DND-41 (cell line): ENCODE measurements around the gene PLD2.

Experiments used
- ATAC-seq: fragments of 200-7000 bp; cut with Tn5 transposase; 3 replicates; pipeline ENCODE4 v1.9.1; 2021; ENCODE audit warnings: low read depth; ENCODE audit not compliant: insufficient read depth
- DNase-seq: peaks from one replicate; pipeline ENCODE4 v3.0.0-alpha.2; 2020
- H2AFZ ChIP-seq: 2 replicates; pipeline ENCODE4 v1.6.0; 2012; ENCODE audit warnings: low read depth, low read length
- H3K27ac ChIP-seq: 2 replicates; pipeline ENCODE4 v1.5.1; 2012; ENCODE audit warnings: low read length, inconsistent platforms
- H3K27me3 ChIP-seq: fragments of 200-600 bp; sonication (generic); 2 replicates; pipeline ENCODE4 v1.6.0; 2012; ENCODE audit warnings: low read length, mild to moderate bottlenecking, inconsistent platforms; ENCODE audit not compliant: insufficient read depth, poor library complexity
- H3K36me3 ChIP-seq: 2 replicates; pipeline ENCODE4 v1.5.1; 2012; ENCODE audit warnings: low read length, inconsistent platforms; ENCODE audit not compliant: insufficient read depth
- H3K4me1 ChIP-seq: 2 replicates; pipeline ENCODE4 v1.5.1; 2012; ENCODE audit warnings: mild to moderate bottlenecking, low read length; ENCODE audit not compliant: insufficient read depth
- H3K4me2 ChIP-seq: 2 replicates; pipeline ENCODE4 v1.6.0; 2012; ENCODE audit warnings: mild to moderate bottlenecking, moderate library complexity, low read length, inconsistent platforms; ENCODE audit not compliant: insufficient read depth
- H3K4me3 ChIP-seq, 2 experiments: fragments of 200-600 bp in 1 of 2; shearing (Covaris generic) in 1 of 2; 2 replicates each; pipeline ENCODE4 v1.5.1; 2012 to 2016; ENCODE audit warnings: inconsistent platforms in 2 of 2, low read length in 2 of 2, mild to moderate bottlenecking in 2 of 2, low read depth in 1 of 2, moderate library complexity in 1 of 2
- H3K79me2 ChIP-seq: 2 replicates; pipeline ENCODE4 v1.6.0; 2012; ENCODE audit warnings: low read length, inconsistent platforms; ENCODE audit not compliant: insufficient read depth
- H3K9ac ChIP-seq: 2 replicates; pipeline ENCODE4 v1.6.0; 2012; ENCODE audit warnings: low read depth, mild to moderate bottlenecking, inconsistent platforms, low read length, moderate library complexity
- H3K9me3 ChIP-seq: 2 replicates; pipeline ENCODE4 v1.5.1; 2012; ENCODE audit warnings: low read length, moderate library complexity, mild to moderate bottlenecking, inconsistent platforms; ENCODE audit not compliant: insufficient read depth, severe bottlenecking
- H4K20me1 ChIP-seq: 2 replicates; pipeline ENCODE4 v1.6.0; 2012; ENCODE audit warnings: low read length; ENCODE audit not compliant: insufficient read depth
- CTCF ChIP-seq: IDR thresholded peaks from 2 replicates; pipeline ENCODE4 v1.5.1; 2012; ENCODE audit warnings: borderline replicate concordance, low read length, moderate library complexity, mild to moderate bottlenecking; ENCODE audit not compliant: poor library complexity, severe bottlenecking; ENCODE audit errors: extremely low read depth
- EZH2 ChIP-seq: IDR thresholded peaks from 3 replicates; pipeline ENCODE4 v1.6.1; 2012; ENCODE audit warnings: borderline replicate concordance, low read depth, mild to moderate bottlenecking, moderate library complexity, low read length, inconsistent platforms; ENCODE audit not compliant: severe bottlenecking

Gene PLD2

GRCh38 chr17:4771519-4772234 is 35.3 kb upstream of the PLD2 start, which contains the start of gene TM4SF5:
TM4SF5 (plus strand) TSS chr17:4771886; CDS start chr17:4771923, 37 bp downstream.
- Histone ChIP-seq H3K9me3 (no peaks in the 10 kb centered on the region), H3K36me3 (no peaks in the 10 kb centered on the region), H2AFZ (no peak within 1 kb of the TSS), H3K4me3 (no peak within 1 kb of the TSS), H3K27ac (no peak within 1 kb of the TSS), H3K4me2 (no peak within 1 kb of the TSS), H3K27me3 (peaks cover 5% of the 10 kb centered on the region), H3K4me1 (no peaks in the 10 kb centered on the region), H3K79me2 (no peaks in the 10 kb centered on the region), H3K9ac (no peak within 1 kb of the TSS), H4K20me1 (no peaks in the 10 kb centered on the region)
- TF ChIP-seq EZH2 = no peak
- TF ChIP-seq CTCF = no peak
- DNase-seq (peak; percentile 41), ATAC-seq (peak; percentile 83)

GRCh38 chr17:4772235-4772613 is 34.7 kb upstream of the PLD2 start:
- Histone ChIP-seq H3K27me3 (peaks cover 5% of the 10 kb centered on the region), H3K79me2 (no peaks in the 10 kb centered on the region), H3K4me2 (no peak overlapping the region)

GRCh38 chr17:4777969-4778760 is 28.8 kb upstream of the PLD2 start:
- Histone ChIP-seq H3K4me2 (no peak overlapping the region), H3K4me1 (no peaks in the 10 kb centered on the region), H3K9ac (no peak overlapping the region), H3K27ac (no peak overlapping the region), H3K4me3 (no peak overlapping the region), H4K20me1 (no peaks in the 10 kb centered on the region), H3K79me2 (no peaks in the 10 kb centered on the region), H2AFZ (no peak overlapping the region), H3K36me3 (no peaks in the 10 kb centered on the region), H3K27me3 (peaks cover 11% of the 10 kb centered on the region), H3K9me3 (no peaks in the 10 kb centered on the region)
- DNase-seq = no peak
- TF ChIP-seq CTCF = no peak
- no peak for TF ChIP-seq EZH2
- ATAC-seq = no peak

More at GRCh38 chr17:4772235-4772613, 34.7 kb upstream of the PLD2 start:
- Histone ChIP-seq H3K4me1 (no peaks in the 10 kb centered on the region), H3K27ac (no peak overlapping the region), H2AFZ (no peak overlapping the region), H3K9me3 (no peaks in the 10 kb centered on the region), H3K4me3 (no peak overlapping the region), H3K36me3 (no peaks in the 10 kb centered on the region), H4K20me1 (no peaks in the 10 kb centered on the region), H3K9ac (no peak overlapping the region)
- ATAC-seq (no peak), DNase-seq (no peak)
- no peak for TF ChIP-seq EZH2
